ENCODE measurements around the gene WIZ. TPM values are rescaled to one million over a fixed set of nuclear protein-coding genes. Genes with fewer than 3 reads are reported as not detected.

The WIZ gene
- total RNA-seq, 2 donors from 2014 or later: 16.1 to 111 TPM

- H3K4me3 ChIP-seq: no peak overlapping the region
- no peak for TF ChIP-seq POLR2A (IDR thresholded peaks at IDR 0.05)
- no peak for TF ChIP-seq CTCF (IDR thresholded peaks at IDR 0.05)
- H3K36me3 ChIP-seq (replicated peaks in 1 of 2; ENCODE audit: insufficient read depth in 1 of 2, low read depth in 2 of 2): no peaks in the 10 kb centered on the region
- H3K27me3 ChIP-seq: peaks cover 0 to 18% of the 10 kb centered on the region in 2 donors
- WGBS, 2 donors: 17 to 26% methylated on average over 19 to 54 of the region's 54 CpGs
- ATAC-seq (no peak), DNase-seq (no peak)
- intact Hi-C loops (cut with DNase I): loop anchor here (10.0 kb wide), 1 partner anchor 97 kb away; no protein-coding TSS in a partner anchor
- H3K9me3 ChIP-seq: no peaks in the 10 kb centered on the region
- no peak overlapping the region for H3K27ac ChIP-seq
- peaks cover 35% of the 10 kb centered on the region for H3K4me1 ChIP-seq
Observed at GRCh38 chr19:15457701-15458484, 8.1 kb upstream of the WIZ start.

GRCh38 chr19:15456871-15457700 is 7.3 kb upstream of the WIZ start:
- DNase-seq: peak in 2 of 4 donors; percentile 48 to 60
- Histone ChIP-seq H3K9me3 (no peaks in the 10 kb centered on the region), H3K27me3 (peaks cover 0 to 18% of the 10 kb centered on the region in 2 donors), H3K36me3 (replicated peaks in 1 of 2; ENCODE audit: insufficient read depth in 1 of 2, low read depth in 2 of 2) (no peaks in the 10 kb centered on the region), H3K4me3 (no peak overlapping the region), H3K27ac (no peak overlapping the region), H3K4me1 (peaks cover 40% of the 10 kb centered on the region)
- intact Hi-C loops (cut with DNase I): loop anchor here (10.0 kb wide), 1 partner anchor 98 kb away; no protein-coding TSS in a partner anchor
- TF ChIP-seq CTCF (IDR thresholded peaks at IDR 0.05) (no peak), POLR2A (IDR thresholded peaks at IDR 0.05) (no peak)
- ATAC-seq: no peak
- 5 to 14% methylated on average over 11 to 54 of the region's 86 CpGs for WGBS, 2 donors

- Histone ChIP-seq H3K4me3 (no peak overlapping the region), H3K4me1 (peaks cover 40% of the 10 kb centered on the region), H3K27ac (no peak overlapping the region), H3K27me3 (peaks cover 0 to 18% of the 10 kb centered on the region in 2 donors), H3K9me3 (no peaks in the 10 kb centered on the region), H3K36me3 (replicated peaks in 1 of 2; ENCODE audit: insufficient read depth in 1 of 2, low read depth in 2 of 2) (no peaks in the 10 kb centered on the region)
- ATAC-seq (no peak), DNase-seq (no peak)
- TF ChIP-seq CTCF (IDR thresholded peaks at IDR 0.05) (no peak), POLR2A (IDR thresholded peaks at IDR 0.05) (no peak)
- 33 to 45% methylated on average over 11 to 13 of the region's 14 CpGs for WGBS, 2 donors
- intact Hi-C loops (cut with DNase I): loop anchor here (10.0 kb wide), 1 partner anchor 98 kb away; no protein-coding TSS in a partner anchor
Observed at GRCh38 chr19:15456441-15456840, 6.7 kb upstream of the WIZ start.

GRCh38 chr19:15455996-15456395 is 6.2 kb upstream of the WIZ start:
- no peak for TF ChIP-seq POLR2A (IDR thresholded peaks at IDR 0.05)
- intact Hi-C loops (cut with DNase I): loop anchor here (10.0 kb wide), 1 partner anchor 99 kb away; no protein-coding TSS in a partner anchor
- no peak overlapping the region for H3K27ac ChIP-seq
- H3K9me3 ChIP-seq: no peaks in the 10 kb centered on the region
- no peak for ATAC-seq
- no peaks in the 10 kb centered on the region for H3K36me3 ChIP-seq (replicated peaks in 1 of 2; ENCODE audit: insufficient read depth in 1 of 2, low read depth in 2 of 2)
- peaks cover 0 to 18% of the 10 kb centered on the region in 2 donors for H3K27me3 ChIP-seq
- 82 to 88% methylated on average over 7 to 9 of the region's 9 CpGs for WGBS, 2 donors
- H3K4me1 ChIP-seq: peaks cover 40% of the 10 kb centered on the region
- no peak overlapping the region for H3K4me3 ChIP-seq
- DNase-seq: no peak
